Smooth muscle cell of the brain vasculature (primary cell): ENCODE results near the gene OSBPL5.

Experiments
- DNase-seq: peaks from one replicate; pipeline ENCODE4 v3.0.0-alpha.2; 2012; ENCODE audit warnings: low read depth, low spot score

OSBPL5 gene

GRCh38 chr11:3165152-3165705 is at the start of gene OSBPL5:
Gene OSBPL5 (minus strand): TSS chr11:3165310. CDS start chr11:3129148, 36,162 bp downstream.
- no peak for DNase-seq

- no peak for DNase-seq
Observed at GRCh38 chr11:3214420-3214699, 49.2 kb upstream of the OSBPL5 start.

- no peak for DNase-seq
Observed at GRCh38 chr11:3213659-3214419, 48.7 kb upstream of the OSBPL5 start.

- no peak for DNase-seq
Observed at GRCh38 chr11:3208272-3208671, 43.2 kb upstream of the OSBPL5 start.

- no peak for DNase-seq
Observed at GRCh38 chr11:3207526-3208189, 42.5 kb upstream of the OSBPL5 start.

- no peak for DNase-seq
Observed at GRCh38 chr11:3206922-3207204, 41.8 kb upstream of the OSBPL5 start.

GRCh38 chr11:3206156-3206921 is 41.2 kb upstream of the OSBPL5 start:
- DNase-seq = no peak

- no peak for DNase-seq
Observed at GRCh38 chr11:3205261-3206155, 40.4 kb upstream of the OSBPL5 start.

GRCh38 chr11:3204141-3205015 is 39.3 kb upstream of the OSBPL5 start:
- DNase-seq = no peak

- no peak for DNase-seq
Observed at GRCh38 chr11:3203221-3204043, 38.3 kb upstream of the OSBPL5 start.

- DNase-seq = no peak
Observed at GRCh38 chr11:3202759-3203158, 37.6 kb upstream of the OSBPL5 start.

GRCh38 chr11:3202305-3202704 is 37.2 kb upstream of the OSBPL5 start:
- DNase-seq = no peak

GRCh38 chr11:3201677-3202181 is 36.6 kb upstream of the OSBPL5 start:
- DNase-seq = no peak

GRCh38 chr11:3201112-3201581 is 36.0 kb upstream of the OSBPL5 start:
- DNase-seq = no peak

- DNase-seq = no peak
Observed at GRCh38 chr11:3200388-3201111, 35.4 kb upstream of the OSBPL5 start.

GRCh38 chr11:3199537-3200295 is 34.6 kb upstream of the OSBPL5 start:
- no peak for DNase-seq

GRCh38 chr11:3198815-3199214 is 33.7 kb upstream of the OSBPL5 start:
- no peak for DNase-seq
